ENCODE measurements around the gene NOSIP.

Gene NOSIP

DNA sequence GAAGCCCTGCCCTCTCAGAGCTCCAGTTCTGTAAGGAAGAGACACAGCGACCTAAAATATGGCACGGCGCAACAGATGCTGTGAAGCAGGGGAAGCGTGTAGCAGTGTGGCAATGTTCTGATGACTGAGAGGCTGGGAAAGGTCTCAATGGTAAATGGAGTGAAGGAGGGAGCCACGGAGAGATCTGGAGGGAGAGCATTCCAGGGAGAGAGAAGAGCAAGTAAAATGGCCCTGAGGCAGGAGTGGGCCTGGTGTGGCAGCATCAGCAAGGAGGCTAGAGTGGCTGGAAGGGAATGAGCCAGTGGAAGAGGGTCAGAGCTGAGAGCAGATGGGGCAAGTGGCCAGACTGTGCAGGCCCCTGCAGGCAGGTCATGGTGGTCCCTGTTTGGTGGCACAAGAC is 36.2 kb downstream of the NOSIP start:
- no peak for DNase-seq

DNA sequence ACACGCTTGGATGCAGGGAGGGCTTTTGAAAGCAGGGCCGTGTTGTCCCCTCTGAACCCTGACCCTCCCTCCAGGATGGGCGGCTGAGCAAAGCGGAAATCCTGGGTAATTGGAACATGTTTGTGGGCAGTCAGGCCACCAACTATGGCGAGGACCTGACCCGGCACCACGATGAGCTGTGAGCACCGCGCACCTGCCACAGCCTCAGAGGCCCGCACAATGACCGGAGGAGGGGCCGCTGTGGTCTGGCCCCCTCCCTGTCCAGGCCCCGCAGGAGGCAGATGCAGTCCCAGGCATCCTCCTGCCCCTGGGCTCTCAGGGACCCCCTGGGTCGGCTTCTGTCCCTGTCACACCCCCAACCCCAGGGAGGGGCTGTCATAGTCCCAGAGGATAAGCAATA is 37.3 kb downstream of the NOSIP start:
- no peak for DNase-seq

GRCh38 chr19:49542446-49542845 is 37.9 kb downstream of the NOSIP start:
- no peak for DNase-seq

DNA sequence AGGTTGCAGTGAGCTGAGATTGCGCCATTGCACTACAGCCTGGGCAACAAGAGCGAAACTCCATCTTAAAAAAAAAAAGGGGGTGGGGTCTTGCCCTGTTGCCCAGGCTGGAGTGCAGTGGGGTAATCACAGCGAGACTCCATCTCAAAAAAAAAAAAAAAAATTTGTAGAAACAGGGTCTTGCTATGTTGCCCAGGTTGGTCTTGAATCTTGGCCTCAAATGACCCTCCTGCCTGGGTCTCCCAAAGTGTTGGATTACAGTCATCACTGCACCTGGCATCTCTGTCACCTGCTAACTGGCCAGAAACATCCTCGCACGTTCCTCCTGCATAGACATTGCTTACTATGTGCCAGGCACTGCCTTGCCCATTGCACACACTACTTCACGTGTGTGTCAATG is 38.4 kb downstream of the NOSIP start:
- DNase-seq, result no peak

GRCh38 chr19:49539192-49539952 is 41.0 kb downstream of the NOSIP start:
- no peak for DNase-seq

DNA sequence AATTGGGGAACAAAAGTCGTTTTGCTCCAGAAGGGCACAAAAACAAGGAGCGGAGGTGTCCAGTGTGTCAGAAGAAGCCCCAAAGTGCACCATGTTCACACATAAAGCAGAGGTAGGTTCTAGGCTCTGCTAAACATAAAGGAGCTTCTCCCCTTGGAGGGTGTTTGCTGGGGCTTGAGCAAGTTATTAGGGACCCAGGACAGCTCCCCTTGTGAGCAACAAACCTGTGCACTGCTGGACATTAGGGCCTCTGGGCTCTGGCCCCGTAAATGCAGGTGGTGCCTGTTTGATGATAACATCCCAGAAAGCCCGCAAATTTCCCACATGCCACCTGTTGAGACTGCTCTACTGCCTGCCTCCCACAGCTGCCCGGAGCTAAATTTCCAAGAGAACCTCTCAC is 41.7 kb downstream of the NOSIP start:
- DNase-seq, result no peak

- no peak for DNase-seq
Observed at GRCh38 chr19:49536921-49537462, 43.4 kb downstream of the NOSIP start.

- DNase-seq, result no peak
Observed at GRCh38 chr19:49534632-49535385, 45.5 kb downstream of the NOSIP start.

- no peak for DNase-seq
Observed at GRCh38 chr19:49533551-49534488, 46.5 kb downstream of the NOSIP start.

DNA sequence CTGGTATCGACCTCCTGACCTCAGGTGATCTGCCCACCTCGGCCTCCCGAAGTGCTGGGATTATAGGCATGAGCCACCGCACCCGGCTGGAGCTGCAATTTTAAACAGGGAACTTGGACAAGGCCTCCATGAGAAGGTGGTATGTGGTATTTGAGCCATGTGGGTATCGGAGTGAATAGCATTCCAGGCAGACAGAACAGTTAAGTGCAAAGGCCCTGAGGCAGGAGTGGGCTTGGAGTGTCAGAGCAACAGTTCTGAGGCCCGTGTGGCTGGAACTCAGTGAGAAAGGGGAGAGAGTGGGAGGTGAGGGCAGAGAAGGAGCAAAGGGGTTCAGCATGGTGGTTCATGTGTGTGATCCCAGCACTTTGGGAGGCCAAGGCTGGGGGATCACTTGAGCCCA is 49.6 kb downstream of the NOSIP start:
- no peak for DNase-seq

DNA sequence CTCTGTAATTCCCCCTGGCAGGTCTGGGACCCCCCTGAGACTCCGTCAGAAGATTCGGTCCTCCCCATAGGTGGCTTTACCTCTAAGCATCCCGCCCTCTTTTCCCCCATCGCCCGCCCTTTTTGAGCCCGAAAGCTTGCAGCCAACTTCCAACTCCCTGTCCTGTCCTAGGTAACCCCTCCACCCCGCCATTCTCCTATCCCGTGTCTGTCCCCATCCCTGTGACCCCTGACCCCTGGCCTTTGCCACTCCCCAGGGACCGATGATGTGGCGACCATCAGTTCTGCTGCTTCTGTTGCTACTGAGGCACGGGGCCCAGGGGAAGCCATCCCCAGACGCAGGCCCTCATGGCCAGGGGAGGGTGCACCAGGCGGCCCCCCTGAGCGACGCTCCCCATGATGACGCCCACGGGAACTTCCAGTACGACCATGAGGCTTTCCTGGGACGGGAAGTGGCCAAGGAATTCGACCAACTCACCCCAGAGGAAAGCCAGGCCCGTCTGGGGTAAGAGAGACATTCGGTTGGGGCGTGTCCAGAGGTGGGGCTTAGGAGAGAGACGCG is 52.1 kb downstream of the NOSIP start:
- DNase-seq, result no peak

DNA sequence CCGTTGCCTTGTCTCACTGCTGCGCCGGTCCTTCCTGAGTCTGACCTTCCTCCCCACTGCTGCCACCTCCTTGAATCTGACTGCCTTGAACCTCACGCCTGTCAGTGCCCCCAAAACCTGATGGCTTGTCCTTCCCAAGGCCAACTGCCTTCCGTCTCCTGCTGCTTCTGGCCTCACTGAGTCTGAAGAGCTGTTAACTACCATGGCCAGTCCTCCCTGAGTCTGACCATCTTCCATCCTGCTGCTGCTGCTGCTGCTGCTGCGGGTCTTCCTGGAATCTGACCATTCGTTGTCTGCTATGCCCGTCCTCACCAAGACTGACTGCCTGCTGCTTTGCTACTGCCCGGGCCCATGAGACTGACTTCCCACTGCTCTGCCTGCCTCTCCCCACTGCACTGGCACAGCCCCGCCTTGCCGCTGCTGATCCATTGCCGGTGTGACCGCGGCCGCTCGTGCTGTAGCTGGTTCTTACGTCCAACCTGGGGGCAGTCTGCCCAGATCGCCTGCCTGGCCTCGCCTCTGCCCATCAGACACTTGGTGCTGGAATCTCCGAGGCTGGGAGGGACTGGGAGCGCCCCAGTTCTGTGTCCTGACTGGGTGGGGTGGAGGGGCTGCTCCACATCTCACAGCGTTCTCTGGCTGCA is 55.4 kb downstream of the NOSIP start:
- DNase-seq, result no peak

DNA sequence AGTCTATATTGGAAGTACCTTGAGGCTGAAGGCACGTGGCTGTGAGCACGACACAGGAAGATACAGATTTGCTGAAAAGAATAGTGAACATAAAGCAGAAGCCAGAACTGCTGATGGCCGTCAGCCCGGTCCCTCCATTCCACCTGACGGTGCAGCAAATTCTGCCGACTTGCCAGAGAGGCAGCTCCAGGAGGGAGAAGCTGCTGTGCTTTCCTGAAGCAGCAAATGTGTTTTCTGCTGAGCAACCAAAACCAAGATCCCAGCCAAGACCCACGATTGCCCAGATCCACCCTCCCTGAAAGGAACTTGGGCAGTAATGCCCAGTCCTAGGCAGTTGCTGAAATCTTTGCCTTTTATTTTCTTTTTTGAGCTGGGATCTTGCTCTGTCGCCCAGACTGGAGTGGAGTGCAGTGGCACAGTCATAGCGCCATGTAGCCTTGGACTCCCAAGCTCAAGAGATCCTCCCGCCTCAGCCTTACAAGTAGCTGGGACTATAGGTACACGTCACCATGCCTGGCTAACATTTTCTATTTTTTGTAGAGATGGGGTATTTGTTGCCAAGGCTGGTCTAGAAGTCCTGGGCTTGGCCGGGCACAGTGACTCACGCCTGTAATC is 59.5 kb downstream of the NOSIP start:
- no peak for DNase-seq

DNA sequence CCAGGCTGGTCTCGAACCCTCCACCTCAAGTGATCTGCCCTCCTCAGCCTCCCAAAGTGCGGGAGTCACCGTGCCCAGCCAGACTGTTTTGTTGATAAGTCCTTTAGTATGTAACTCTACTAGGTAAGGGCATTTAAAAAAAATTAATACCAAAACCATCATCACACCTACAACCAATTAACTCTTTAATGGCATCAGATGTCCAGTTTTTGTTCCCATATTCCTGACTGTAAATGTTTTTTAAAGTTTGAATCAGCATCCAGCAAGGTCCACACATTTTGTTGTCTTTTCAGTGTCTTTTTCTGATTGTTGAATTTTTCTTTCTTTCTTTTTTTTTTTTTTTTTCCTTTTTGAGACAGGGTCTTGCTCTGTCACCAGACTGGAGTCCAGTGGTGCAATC is 62.3 kb downstream of the NOSIP start:
- no peak for DNase-seq

DNA sequence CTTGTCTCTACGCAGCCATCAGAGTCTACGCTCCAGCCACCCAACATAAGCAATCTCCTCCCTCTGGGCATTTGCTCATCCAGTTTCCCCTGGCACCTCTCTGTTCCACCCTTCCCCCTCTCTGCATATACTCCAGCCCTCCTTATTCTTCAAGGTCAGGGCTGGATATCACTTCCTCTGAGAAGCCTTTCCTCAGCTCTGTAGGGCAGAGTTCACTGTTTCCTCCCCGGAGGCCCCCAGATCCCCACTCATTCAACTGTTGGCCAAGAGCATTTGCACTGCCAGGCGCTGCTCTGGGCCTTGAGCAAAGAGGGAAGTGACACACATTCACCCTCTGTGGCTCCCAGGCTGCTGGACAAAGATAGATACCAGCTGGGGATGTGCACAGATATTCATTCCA is 64.6 kb downstream of the NOSIP start:
- no peak for DNase-seq

GRCh38 chr19:49514151-49514550 is 66.2 kb downstream of the NOSIP start:
- no peak for DNase-seq

DNA sequence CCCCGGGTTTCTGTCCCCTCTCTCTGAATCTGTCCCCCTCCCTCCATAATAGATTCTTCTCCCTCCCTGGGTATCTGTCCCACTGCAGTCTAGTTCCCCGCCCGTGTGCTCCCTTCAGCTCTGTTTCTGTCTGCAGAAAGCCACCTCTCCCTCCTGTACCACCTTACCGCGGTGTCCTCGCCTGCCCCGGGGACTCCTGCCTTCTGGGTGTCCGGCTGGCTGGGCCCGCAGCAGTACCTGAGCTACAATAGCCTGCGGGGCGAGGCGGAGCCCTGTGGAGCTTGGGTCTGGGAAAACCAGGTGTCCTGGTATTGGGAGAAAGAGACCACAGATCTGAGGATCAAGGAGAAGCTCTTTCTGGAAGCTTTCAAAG is 66.6 kb downstream of the NOSIP start:
- no peak for DNase-seq

- no peak for DNase-seq
Observed at GRCh38 chr19:49512970-49513745, 67.2 kb downstream of the NOSIP start.

DNA sequence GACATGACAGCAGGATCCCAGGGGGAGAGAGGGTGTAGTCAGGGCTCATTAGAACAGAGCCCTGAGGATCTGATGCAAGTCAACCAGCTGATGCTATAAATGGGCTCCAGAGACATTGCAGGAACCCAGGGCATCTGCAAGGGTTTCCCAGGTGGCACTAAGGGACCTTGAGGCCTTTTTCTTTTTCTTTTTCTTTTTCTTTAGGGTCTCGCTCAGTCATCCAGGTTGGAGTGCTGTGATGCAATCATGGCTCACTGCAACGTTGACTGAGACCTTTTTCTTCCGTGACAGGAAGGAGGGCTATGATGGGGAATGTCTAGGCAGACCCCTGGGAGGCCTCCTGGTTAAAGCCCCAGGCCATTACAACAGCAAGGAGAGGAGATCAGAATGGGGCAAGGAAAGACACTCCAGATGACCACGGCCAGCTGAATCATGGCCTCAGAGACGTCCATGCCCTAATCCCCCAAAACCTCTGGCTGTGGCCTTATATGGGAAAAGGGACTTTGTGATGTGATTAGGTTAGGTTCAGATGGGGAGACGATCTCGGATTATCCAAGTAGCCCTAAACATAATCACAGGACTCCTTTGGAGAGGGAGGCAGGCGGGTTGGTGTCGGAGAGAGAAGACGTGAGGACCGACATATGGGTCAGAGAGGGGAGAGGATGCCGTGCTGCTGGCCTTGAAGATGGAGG is 72.4 kb downstream of the NOSIP start:
- no peak for DNase-seq

GRCh38 chr19:49506575-49507105 is 73.7 kb downstream of the NOSIP start:
- DNase-seq, result peak; percentile 66

All from 8988T (cell line).